Measurements from ENCODE around the gene GOLGA3. TPM values are rescaled to one million over a fixed set of nuclear protein-coding genes. Genes with fewer than 3 reads are reported as not detected.
"Not testable (repeated sequence)": the region's sequence is repeated elsewhere in the genome, so short reads cannot be mapped to it uniquely, and the experiment has no call there.

Gene GOLGA3
- total RNA-seq, 2 donors from 2014 or later, result 32.2 to 49.8 TPM

DNA sequence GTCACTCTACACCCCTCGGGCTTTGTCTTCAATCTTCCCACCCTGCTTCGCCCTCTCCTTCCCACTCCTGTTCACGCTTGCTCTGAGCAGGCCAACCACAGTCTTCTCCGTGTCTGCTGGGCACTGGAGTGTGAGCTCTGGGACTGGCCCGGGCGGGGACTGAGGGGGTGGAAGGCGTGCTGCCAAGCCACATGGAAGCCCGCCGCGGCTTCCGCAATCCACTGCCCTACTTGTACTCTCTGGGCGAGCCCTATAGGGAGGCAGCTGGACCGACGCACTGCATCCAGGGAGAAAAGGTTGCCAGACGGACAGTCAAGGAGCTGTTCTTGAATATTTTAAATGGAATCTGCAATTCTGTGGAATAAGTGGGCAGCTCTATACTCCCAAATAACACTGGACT, 24.8 kb downstream of the GOLGA3 start:
- Histone ChIP-seq H3K9me3 (no peaks in the 10 kb centered on the region), H3K27me3 (no peaks in the 10 kb centered on the region), H3K4me1 (peaks cover 0 to 5% of the 10 kb centered on the region in 2 donors), H3K36me3 (peaks cover 83% of the 10 kb centered on the region), H3K4me3 (no peak overlapping the region), H3K27ac (no peak overlapping the region)
- TF ChIP-seq, protein P1, sequence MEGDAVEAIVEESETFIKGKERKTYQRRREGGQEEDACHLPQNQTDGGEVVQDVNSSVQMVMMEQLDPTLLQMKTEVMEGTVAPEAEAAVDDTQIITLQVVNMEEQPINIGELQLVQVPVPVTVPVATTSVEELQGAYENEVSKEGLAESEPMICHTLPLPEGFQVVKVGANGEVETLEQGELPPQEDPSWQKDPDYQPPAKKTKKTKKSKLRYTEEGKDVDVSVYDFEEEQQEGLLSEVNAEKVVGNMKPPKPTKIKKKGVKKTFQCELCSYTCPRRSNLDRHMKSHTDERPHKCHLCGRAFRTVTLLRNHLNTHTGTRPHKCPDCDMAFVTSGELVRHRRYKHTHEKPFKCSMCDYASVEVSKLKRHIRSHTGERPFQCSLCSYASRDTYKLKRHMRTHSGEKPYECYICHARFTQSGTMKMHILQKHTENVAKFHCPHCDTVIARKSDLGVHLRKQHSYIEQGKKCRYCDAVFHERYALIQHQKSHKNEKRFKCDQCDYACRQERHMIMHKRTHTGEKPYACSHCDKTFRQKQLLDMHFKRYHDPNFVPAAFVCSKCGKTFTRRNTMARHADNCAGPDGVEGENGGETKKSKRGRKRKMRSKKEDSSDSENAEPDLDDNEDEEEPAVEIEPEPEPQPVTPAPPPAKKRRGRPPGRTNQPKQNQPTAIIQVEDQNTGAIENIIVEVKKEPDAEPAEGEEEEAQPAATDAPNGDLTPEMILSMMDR (IDR thresholded peaks at IDR 0.05), result no peak
- DNase-seq (ENCODE audit: low spot score), result peak; percentile 68

DNA sequence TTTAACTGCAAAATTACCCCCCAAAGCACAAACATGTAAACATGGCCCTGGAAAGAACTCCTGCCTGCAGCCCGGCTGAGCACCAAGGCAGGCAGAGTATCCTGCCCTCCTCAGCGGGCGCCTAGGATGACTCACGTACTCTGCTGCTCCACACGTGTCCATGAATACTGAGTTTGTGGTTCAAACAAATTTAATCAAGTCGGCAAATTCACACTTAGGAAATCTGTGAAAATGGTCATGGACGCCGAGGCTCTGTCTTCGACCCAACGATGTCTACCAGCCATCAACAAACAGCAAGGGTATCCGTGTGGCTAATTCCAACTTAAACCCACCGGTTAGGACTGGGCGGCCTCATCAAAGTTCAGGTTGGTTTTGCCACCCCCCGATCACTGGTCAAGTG, 25.5 kb downstream of the GOLGA3 start:
- H3K4me3 ChIP-seq, result no peak overlapping the region
- DNase-seq (ENCODE audit: low spot score), result no peak
- H3K27me3 ChIP-seq, result no peaks in the 10 kb centered on the region
- no peak overlapping the region for H3K27ac ChIP-seq
- no peaks in the 10 kb centered on the region for H3K9me3 ChIP-seq
- peaks cover 85% of the 10 kb centered on the region for H3K36me3 ChIP-seq
- TF ChIP-seq, protein P1 (IDR thresholded peaks at IDR 0.05), result no peak
- peaks cover 0 to 5% of the 10 kb centered on the region in 2 donors for H3K4me1 ChIP-seq

DNA sequence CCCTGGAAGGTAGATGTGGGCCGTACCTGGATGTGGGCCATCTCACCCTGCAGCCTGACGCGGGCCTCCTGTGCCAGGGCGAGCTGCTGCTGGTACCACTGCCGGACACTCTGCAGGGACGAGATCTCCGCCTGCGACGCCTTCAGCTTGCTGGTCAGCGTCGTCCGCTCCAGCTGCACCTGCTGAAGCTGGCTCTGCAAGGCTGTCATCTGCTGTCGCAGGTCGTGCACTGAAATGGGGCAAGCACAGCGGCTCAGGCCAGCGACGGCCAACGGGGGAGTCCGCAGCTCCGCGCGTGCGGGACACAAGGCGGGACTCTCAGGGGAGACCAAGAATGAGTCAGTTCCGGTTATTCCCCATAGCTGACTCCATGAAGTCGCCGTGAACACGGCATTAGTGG, 26.9 kb downstream of the GOLGA3 start:
- Histone ChIP-seq H3K4me3 (no peak overlapping the region), H3K4me1 (peaks cover 0 to 5% of the 10 kb centered on the region in 2 donors), H3K27me3 (no peaks in the 10 kb centered on the region), H3K9me3 (no peaks in the 10 kb centered on the region), H3K27ac (no peak overlapping the region), H3K36me3 (peaks cover 85% of the 10 kb centered on the region)
- DNase-seq (ENCODE audit: low spot score), result no peak
- TF ChIP-seq, protein P1 (IDR thresholded peaks at IDR 0.05), result no peak

DNA sequence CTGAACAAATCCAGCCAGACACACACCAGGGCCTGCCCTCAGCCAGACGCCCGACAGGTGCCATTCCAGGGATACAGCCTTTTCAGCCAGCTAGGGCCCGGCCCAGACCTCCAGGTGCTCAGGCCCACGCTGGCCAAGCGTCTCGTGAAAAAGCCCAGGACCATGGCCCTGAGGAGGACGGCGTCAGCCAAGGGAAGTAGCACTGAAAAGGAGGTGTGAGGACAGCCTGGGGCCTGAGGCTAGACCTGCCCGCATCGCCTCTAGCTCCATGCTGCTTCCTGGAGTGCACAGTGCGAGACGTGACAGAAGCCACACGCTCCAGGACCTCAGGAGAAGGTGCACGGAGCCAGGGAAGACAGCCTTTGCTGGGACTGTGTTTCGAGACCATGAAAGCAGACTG, 29.8 kb downstream of the GOLGA3 start:
- Histone ChIP-seq H3K27ac (no peak overlapping the region), H3K4me3 (no peak overlapping the region), H3K4me1 (no peaks in the 10 kb centered on the region), H3K27me3 (no peaks in the 10 kb centered on the region), H3K36me3 (peaks cover 91% of the 10 kb centered on the region), H3K9me3 (no peaks in the 10 kb centered on the region)
- TF ChIP-seq, protein P1 (IDR thresholded peaks at IDR 0.05), result no peak
- no peak for DNase-seq (ENCODE audit: low spot score)

DNA sequence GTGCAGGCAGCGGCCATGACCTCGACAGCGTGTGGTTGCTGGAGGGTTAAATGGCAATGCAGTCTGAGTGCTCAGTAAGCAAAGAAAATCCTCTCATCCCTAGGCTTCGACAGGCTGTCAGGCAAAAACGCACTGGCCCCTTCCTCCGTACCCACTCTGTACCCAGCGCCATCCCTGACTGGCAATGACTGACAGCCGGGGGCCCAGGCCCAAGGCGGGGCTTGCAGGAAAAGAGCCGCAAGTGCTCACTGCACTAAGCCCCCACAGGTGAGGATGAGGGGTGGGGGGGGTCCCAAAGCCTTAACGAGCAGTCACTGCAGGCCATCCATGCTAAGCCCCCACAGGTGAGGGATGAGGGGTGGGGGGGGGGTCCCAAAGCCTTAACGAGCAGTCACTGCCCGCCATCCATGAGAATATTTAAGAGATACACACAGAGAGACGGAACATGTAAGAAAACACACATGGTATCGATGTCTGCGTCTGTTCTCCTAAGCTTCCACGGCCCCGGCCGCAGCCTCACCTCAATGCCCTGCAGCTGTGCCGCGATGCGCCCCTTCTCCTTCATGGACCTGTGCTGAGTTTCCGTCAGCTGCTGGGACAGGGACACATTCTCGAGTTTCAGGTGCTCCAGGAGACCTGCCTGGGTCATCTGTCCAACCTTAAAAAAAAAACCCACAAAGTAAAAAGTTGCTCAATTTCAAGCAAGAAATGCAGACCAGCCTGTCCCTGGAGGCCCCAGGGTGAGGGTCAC, 30.7 kb downstream of the GOLGA3 start:
- TF ChIP-seq, protein P1 (IDR thresholded peaks at IDR 0.05), result no peak
- Histone ChIP-seq H3K4me1 (no peaks in the 10 kb centered on the region), H3K36me3 (peaks cover 89% of the 10 kb centered on the region), H3K9me3 (no peaks in the 10 kb centered on the region), H3K27me3 (no peaks in the 10 kb centered on the region), H3K27ac (no peak overlapping the region), H3K4me3 (no peak overlapping the region)
- DNase-seq (ENCODE audit: low spot score), result no peak

DNA sequence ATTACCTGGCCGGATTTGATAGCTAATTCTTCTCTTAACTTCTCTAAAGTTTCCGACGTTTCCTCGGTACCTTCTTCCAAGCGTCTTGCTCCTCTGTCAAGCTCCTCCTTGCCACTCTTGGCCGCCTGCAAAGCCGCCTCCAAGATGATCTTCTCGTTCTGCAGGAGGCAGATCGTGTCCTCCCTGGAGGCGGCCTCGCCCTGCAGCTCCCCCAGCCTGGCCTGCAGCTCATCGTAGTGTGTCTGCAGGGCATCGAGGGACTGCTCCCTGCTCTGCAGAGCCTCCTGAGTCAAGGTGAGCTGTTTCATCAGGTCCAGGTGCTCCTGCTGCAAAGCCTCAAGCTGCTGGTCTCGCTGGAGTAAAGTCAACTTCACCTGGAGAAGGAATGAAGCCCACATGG, 32.8 kb downstream of the GOLGA3 start:
- H3K4me1 ChIP-seq, result no peaks in the 10 kb centered on the region
- no peaks in the 10 kb centered on the region for H3K27me3 ChIP-seq
- no peak overlapping the region for H3K4me3 ChIP-seq
- no peaks in the 10 kb centered on the region for H3K9me3 ChIP-seq
- TF ChIP-seq, protein P1 (IDR thresholded peaks at IDR 0.05), result no peak
- no peak for DNase-seq (ENCODE audit: low spot score)
- no peak overlapping the region for H3K27ac ChIP-seq
- H3K36me3 ChIP-seq, result peaks cover 89% of the 10 kb centered on the region

DNA sequence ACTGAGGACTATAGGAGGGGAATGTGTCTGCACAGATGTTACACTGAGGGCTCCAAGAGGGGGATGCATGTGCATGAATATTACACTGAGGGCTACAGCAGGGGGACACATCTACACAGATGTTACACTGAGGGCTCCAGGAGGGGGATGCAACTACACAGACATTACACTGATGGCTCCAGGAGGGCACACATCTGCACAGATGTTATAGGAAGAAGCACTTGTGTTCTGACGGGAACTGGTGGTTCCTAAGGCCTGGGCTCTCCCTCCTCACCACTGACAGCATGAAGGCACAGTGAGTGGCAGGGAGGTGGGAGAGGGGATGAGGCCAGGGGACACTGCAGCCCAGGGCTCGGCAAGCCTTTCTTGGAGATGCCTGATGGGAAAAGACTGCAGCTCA, 36.7 kb downstream of the GOLGA3 start:
- peaks cover 85% of the 10 kb centered on the region for H3K36me3 ChIP-seq
- not testable (repeated sequence) for DNase-seq (ENCODE audit: low spot score); H3K9me3 ChIP-seq; H3K27ac ChIP-seq; H3K4me1 ChIP-seq; H3K27me3 ChIP-seq; H3K4me3 ChIP-seq
